Epithelial cell of proximal tubule (primary cell): ENCODE measurements around the gene JPH3. TPM values are rescaled to one million over a fixed set of nuclear protein-coding genes. Genes with fewer than 3 reads are reported as not detected.

Source experiments
- DNase-seq: peaks from one replicate; pipeline ENCODE4 v3.0.0-alpha.2; 2011; ENCODE audit warnings: low read depth
- H3K4me3 ChIP-seq: 2 replicates; pipeline ENCODE4 v1.5.1; 2011; ENCODE audit warnings: low read depth, mild to moderate bottlenecking, low read length
- total RNA-seq: library from RNA; depleted of rRNA; stranded (reverse); fragments of >200 nt; gene quantifications from 2 replicates; pipeline ENCODE4 v1.2.3, GENCODE V29; 2015
- TF ChIP-seq, protein P1 (sequence below): conservative IDR thresholded peaks from 2 replicates; pipeline ENCODE4 v1.5.1; 2012; ENCODE audit warnings: low read depth, mild to moderate bottlenecking, low read length

The JPH3 gene
- total RNA-seq, 1 donor from 2014 or later: 0.40 TPM

DNA sequence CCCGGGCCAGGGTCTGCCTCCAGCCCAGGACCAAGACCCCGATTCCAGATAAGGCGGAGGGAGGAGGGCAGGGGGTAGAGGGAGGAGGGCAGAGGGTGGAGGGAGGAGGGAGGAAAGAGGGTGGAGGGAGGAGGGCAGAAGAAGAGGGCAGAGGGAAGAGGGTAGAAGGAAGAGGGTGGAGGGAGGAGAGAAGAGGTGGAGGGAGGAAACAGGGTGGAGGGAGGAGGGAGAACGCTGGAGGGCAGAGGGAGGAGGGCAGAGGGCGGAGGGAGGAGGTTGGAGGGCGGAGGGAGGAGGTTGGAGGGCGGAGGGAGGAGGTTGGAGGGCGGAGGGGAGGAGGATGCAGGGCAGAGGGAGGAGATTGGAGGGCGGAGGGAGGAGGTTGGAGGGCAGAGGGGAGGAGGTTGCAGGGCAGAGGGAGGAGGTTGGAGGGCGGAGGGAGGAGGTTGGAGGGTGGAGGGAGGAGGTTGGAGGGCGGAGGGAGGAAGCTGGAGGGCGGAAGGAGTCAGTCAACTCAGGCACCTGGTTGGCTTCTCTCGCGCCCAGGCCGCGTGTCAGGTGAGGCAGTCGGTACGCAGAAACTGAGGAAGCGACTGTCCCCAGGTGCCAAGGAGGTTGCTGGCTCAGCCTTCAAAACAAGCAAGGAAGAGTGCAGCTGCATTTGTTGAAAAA is 98.2 kb downstream of the JPH3 start:
- TF ChIP-seq, protein P1, sequence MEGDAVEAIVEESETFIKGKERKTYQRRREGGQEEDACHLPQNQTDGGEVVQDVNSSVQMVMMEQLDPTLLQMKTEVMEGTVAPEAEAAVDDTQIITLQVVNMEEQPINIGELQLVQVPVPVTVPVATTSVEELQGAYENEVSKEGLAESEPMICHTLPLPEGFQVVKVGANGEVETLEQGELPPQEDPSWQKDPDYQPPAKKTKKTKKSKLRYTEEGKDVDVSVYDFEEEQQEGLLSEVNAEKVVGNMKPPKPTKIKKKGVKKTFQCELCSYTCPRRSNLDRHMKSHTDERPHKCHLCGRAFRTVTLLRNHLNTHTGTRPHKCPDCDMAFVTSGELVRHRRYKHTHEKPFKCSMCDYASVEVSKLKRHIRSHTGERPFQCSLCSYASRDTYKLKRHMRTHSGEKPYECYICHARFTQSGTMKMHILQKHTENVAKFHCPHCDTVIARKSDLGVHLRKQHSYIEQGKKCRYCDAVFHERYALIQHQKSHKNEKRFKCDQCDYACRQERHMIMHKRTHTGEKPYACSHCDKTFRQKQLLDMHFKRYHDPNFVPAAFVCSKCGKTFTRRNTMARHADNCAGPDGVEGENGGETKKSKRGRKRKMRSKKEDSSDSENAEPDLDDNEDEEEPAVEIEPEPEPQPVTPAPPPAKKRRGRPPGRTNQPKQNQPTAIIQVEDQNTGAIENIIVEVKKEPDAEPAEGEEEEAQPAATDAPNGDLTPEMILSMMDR: no peak
- H3K4me3 ChIP-seq: no peak overlapping the region
- no peak for DNase-seq

DNA sequence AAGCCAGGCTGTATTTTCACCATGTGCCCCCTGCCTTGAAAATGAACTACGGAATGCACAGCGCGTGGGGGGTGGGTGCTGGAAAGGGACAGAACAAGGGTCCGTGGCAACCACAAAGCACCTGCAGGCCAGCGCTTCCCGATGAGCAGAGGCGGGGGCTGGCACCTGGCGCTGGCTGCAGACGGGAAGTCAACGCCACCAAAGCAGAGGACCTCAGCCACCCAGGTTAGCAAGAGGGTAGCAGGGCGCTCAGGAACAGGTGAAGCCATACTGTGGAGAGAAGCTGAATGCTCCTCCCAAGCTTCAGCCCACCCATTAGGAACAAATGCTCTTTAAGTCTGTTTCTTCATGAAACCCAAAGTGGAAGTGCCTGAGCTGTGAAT is 98.8 kb downstream of the JPH3 start:
- no peak for DNase-seq
- TF ChIP-seq, protein P1: no peak
- no peak overlapping the region for H3K4me3 ChIP-seq

DNA sequence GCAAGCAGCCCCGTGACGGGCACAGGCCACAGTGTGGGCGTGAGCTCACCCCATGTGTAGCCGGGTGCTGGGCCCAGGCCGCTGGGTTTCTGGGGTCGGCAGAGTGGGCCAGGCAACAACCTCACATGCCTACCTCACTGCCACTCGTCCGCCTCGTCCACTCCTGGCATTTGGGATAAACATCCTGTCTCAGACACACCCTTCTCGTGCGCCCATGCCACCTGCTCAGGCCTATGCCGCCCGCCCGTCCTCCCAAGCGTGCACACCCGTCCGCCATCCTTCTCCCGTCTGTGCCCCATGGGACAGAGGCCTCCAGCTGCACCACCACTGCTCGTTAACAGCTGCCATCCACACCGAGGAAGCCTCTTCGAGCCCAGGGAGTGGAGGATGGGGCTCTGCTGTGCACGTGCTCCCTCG is 99.2 kb downstream of the JPH3 start:
- H3K4me3 ChIP-seq: no peak overlapping the region
- DNase-seq: no peak
- TF ChIP-seq, protein P1: no peak

DNA sequence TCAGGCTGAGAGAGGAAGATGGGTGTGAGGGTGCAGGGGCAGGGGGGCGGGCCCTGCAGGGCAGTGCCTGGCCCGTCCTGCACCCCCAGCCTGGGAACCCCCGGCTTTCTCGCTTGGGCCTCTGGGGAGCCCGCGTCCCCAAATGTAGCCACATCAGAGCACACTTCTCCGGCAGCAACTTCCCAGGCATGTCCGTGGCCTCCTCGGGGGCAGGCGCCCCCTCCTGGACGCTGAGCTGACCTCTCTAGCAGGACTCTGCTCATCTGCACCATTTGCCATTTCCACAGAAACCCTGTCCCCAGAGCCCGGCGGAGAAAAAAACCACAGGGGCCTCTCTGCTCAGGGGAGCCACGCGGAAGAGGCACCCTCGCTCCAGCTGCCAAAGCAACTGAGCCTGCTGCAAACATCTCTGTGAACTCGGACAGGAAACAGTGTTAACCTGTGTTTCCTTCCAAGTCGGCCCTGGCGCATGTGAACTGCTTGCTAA is 100.1 kb downstream of the JPH3 start:
- DNase-seq: no peak
- H3K4me3 ChIP-seq: no peak overlapping the region
- TF ChIP-seq, protein P1: peak; percentile 57

DNA sequence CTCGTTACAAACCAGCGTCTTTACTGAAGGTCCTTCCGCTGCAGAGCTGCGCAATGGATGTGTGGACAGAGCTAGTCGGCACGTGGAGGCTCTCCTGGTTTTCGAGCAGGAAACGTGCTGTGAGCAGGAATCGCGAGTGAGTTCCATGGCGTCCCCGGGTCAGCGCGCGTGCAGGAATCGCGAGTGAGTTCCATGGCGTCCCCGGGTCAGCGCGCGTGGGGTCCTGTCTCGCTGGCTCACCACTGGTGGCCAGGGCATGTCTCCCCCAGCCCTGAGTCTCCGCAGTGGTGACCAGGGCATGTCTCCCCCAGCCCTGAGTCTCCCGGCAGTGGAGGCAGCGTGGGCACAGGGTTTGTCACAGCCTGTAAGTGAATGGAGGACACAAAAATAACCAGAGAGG is 100.8 kb downstream of the JPH3 start:
- DNase-seq: no peak
- no peak overlapping the region for H3K4me3 ChIP-seq
- TF ChIP-seq, protein P1: no peak

DNA sequence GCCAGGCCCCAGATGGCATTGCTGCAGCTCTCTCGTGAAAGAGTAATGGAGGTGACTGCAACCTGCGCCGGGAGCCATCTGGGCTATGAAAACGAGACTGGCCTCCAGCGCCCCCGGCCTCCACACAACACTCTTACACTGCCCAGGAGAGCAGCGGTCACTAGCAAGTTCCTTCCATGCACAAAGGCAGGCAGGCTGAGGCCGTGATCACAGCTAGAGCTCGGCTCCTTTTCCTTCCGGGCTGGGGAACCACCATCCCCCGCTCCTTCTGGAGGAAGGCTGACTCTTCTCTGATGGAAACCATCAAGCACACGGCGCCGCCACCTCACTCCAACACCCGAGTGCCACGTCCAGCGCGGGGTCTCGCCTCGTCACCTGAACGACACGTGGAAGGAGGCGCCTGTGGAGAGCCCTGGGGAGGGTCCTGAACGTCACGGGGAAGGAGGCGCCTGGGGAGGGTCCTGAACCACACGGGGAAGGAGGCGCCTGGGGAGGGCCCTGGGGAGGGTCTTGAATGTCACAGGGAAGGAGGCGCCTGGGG is 101.6 kb downstream of the JPH3 start:
- DNase-seq: no peak
- TF ChIP-seq, protein P1: no peak
- no peak overlapping the region for H3K4me3 ChIP-seq
